ENCODE measurements around the gene INVS.
"Not testable (repeated sequence)": the region's sequence is repeated elsewhere in the genome, so short reads cannot be mapped to it uniquely, and the experiment has no call there.

The INVS gene

GRCh38 chr9:100281676-100282387, 182.8 kb downstream of the INVS start:
- no peak for DNase-seq

- DNase-seq = no peak
These were observed 183.3 kb downstream of the INVS start for GRCh38 chr9:100282388-100282719.

GRCh38 chr9:100284247-100284646, 185.2 kb downstream of the INVS start:
- DNase-seq = no peak

- no peak for DNase-seq
These were observed 186.0 kb downstream of the INVS start for GRCh38 chr9:100285080-100285479.

GRCh38 chr9:100285601-100286000, 186.6 kb downstream of the INVS start:
- DNase-seq = no peak

GRCh38 chr9:100286257-100286656, 187.2 kb downstream of the INVS start:
- DNase-seq = no peak

- DNase-seq = no peak
These were observed 188.1 kb downstream of the INVS start for GRCh38 chr9:100287186-100287585.

GRCh38 chr9:100290714-100291113, 191.7 kb downstream of the INVS start:
- no peak for DNase-seq

GRCh38 chr9:100292414-100292813, 193.4 kb downstream of the INVS start:
- no peak for DNase-seq

- DNase-seq = no peak
These were observed 195.3 kb downstream of the INVS start for GRCh38 chr9:100294341-100294740.

- DNase-seq = no peak
These were observed 195.8 kb downstream of the INVS start for GRCh38 chr9:100294806-100295205.

- no peak for DNase-seq
These were observed 196.2 kb downstream of the INVS start for GRCh38 chr9:100295240-100295639.

GRCh38 chr9:100296407-100296806, 197.4 kb downstream of the INVS start:
- no peak for DNase-seq

GRCh38 chr9:100298378-100298777, 199.3 kb downstream of the INVS start:
- DNase-seq = no peak

- no peak for DNase-seq
These were observed 204.7 kb downstream of the INVS start for GRCh38 chr9:100303747-100304146.

- no peak for DNase-seq
These were observed 207.2 kb downstream of the INVS start for GRCh38 chr9:100306283-100306682.

- DNase-seq = no peak
These were observed 208.0 kb downstream of the INVS start for GRCh38 chr9:100307080-100307479.

GRCh38 chr9:100308965-100309564, 210.0 kb downstream of the INVS start:
- DNase-seq = no peak

- DNase-seq = no peak
These were observed 210.9 kb downstream of the INVS start for GRCh38 chr9:100309992-100310391.

- no peak for DNase-seq
These were observed 216.5 kb downstream of the INVS start for GRCh38 chr9:100315561-100315960.

- DNase-seq = no peak
These were observed 218.7 kb downstream of the INVS start for GRCh38 chr9:100317706-100318105.

- peak; percentile 5 for DNase-seq
These were observed 224.0 kb downstream of the INVS start for GRCh38 chr9:100322954-100323536.

GRCh38 chr9:100324594-100325200, 225.7 kb downstream of the INVS start:
- DNase-seq = peak; percentile 10

- not testable (repeated sequence) for DNase-seq
These were observed 239.7 kb downstream of the INVS start for GRCh38 chr9:100338736-100339135.

All from NCI-H2227 treated with DMSO at 0.1 percent for 48 hours (cell line).